ENCODE results near the gene PLAAT5.

DNA sequence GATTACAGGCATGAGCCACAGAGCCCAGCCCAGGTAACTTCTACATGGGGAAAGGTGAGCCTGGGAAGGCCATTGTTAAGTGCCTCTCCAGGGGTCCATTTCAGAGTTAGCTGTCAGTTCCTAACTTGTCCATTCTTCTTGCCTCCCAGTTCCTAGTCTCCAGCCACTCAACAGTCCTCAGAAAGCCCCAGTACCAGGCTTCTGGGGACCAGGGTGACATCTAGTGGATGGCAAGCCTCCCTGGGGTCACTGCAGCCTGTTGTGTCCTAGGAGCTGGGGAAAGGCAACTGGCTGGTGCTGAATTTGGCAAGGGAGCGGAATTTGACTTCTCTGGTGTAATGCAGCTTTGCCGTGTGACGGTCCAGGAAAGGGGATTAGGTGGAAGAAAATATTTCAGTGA, 17.0 kb upstream of the PLAAT5 start:
- TF ChIP-seq KDM1A (IDR thresholded peaks at IDR 0.05; ENCODE audit: borderline replicate concordance, low read length) (no peak), RFX5 (IDR thresholded peaks at IDR 0.05; ENCODE audit: borderline replicate concordance, low read depth, low read length) (no peak), TAF7 (optimal IDR thresholded peaks at IDR 0.05; ENCODE audit: borderline replicate concordance, low read depth, low read length) (no peak), RAD21 (IDR thresholded peaks at IDR 0.05 in 1 of 2, conservative IDR thresholded peaks at IDR 0.05 in 1 of 2; ENCODE audit: low read depth in 2 of 2, low read length in 2 of 2) (peak; percentile 71 to 82), EZH2 (IDR thresholded peaks at IDR 0.05; ENCODE audit: low read depth, low read length, severe bottlenecking) (no peak), POLR2A (IDR thresholded peaks at IDR 0.05; ENCODE audit: control extremely low read depth in 1 of 2, low read depth in 2 of 2, low read length in 2 of 2) (no peak), EP300 (IDR thresholded peaks at IDR 0.05; ENCODE audit: borderline replicate concordance in 1 of 2, low read depth in 2 of 2, low read length in 2 of 2) (no peak), POLR2AphosphoS5 (IDR thresholded peaks at IDR 0.05; ENCODE audit: low read depth, low read length) (no peak), CTCF (IDR thresholded peaks at IDR 0.05; ENCODE audit: control extremely low read depth in 1 of 3, insufficient read depth in 1 of 3, low read depth in 1 of 3, low read length in 3 of 3) (peak; percentile 62 to 71 (median 71)), JUN (IDR thresholded peaks at IDR 0.05; ENCODE audit: low read depth, low read length) (no peak), GTF2F1 (IDR thresholded peaks at IDR 0.05; ENCODE audit: borderline replicate concordance, low read depth, low read length) (no peak), HDAC6 (IDR thresholded peaks at IDR 0.05; ENCODE audit: low read depth, low read length) (no peak)
